HG03060 (cell line): ENCODE data around the gene ZFP1.
"Not testable (repeated sequence)": the region's sequence is repeated elsewhere in the genome, so short reads cannot be mapped to it uniquely, and the experiment has no call there.

Experiments
- ATAC-seq: cut with Tn5 transposase; IDR thresholded peaks from one replicate; pipeline ENCODE4 v1.9.1; 2021; ENCODE audit warnings: low read depth, moderate number of reproducible peaks; ENCODE audit not compliant: unreplicated experiment

ZFP1 gene

DNA sequence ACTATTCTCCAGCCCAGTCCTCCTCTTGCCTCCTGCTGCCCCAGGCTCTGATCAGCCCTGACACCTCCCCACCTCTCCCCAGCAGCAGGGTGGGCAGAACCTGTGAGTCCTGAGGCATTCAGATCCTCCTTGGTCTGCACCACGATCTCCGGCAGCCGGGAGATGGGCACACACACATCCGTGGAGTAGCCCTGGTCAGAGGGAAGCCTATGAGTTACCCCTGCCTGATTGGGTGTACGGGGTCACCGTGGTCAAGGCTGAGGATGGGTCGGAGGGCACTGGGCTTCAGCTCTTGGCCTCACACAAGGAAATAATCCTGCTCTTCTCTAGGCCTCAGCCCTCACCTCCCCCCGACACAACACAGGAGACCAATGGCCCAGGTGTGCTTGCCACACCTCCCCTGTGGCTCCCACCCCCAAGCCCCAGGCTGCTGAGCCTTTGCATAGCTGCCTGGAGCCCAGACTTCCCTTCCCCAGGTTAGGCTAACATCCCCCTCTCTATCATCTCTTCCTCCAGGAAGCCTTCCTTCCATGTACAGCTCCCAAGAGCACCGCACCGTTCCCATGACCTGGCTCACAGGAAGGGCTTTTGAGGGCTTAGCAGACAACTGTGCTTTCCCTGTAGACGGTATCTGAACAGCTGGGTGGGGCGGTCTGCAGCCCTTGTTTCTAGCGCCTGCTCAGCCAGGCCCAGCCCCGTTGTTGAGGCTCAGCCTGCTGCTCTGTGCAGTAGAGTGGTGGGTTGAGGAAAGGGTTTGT, 35.4 kb upstream of the ZFP1 start:
- no peak for ATAC-seq

DNA sequence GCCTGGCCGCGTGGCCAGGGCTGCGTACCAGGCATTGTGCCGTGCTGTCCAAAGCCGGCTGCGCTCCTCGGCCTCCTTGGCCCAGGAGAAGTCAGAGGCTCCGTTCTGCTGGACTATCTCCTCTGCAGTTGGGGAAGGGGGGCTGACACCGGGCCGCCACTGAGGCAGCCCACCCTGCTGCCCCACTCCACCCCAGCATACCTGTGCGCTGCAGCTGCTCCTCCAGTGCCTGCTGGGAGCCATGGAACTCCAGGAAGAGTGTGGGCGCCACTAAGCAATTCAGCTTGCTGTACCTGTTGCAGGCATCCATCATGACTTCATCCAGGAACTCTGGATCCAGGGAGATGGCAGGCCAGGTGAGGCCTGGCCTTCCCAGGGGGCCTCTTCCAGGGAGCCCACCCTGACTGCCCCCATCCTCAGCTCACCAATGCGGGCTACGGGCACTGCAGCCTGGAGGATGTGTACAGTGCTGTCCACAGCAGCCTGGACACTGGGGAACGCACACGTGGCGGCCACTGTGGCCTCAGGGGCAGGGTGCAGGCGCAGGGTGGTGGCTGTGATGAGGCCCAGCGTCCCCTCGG, 34.7 kb upstream of the ZFP1 start:
- no peak for ATAC-seq

DNA sequence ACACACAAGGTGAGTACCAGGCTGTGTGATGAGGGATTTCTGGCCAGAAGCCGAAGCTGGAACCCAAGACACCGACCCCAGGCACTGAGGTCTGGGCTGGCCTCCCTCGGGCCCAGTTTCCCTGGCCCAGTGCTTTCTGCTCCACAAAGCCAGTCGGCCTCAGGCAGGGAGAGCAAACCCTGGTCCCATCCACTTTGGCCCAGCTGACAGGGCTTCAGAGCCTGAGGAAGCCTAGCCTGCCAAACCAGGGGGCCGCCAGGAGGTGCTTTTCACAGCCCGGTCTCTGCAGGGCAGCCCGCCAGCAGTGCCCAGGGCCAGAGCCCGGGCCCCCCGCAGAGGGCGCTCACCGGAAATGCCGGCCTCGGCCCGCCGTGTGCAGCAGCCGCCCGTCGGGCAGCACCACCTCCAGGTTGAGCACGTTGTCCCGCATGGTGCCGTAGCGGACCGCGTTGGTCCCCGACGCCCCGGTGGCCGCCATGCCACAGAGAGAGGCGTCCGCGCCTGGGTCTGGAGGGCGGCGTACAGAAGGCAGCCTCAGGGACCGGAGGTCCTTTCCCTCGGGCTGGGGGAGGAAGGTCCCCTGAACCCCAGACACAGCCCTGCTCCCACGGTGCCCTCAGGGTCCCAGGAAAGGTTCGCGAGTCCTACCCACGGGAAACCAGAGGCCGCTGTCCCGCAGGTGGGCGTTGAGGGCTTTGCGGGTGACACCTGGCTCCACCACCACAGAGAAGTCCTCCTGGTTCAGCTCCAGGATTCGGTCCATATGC, 34.0 kb upstream of the ZFP1 start:
- no peak for ATAC-seq

DNA sequence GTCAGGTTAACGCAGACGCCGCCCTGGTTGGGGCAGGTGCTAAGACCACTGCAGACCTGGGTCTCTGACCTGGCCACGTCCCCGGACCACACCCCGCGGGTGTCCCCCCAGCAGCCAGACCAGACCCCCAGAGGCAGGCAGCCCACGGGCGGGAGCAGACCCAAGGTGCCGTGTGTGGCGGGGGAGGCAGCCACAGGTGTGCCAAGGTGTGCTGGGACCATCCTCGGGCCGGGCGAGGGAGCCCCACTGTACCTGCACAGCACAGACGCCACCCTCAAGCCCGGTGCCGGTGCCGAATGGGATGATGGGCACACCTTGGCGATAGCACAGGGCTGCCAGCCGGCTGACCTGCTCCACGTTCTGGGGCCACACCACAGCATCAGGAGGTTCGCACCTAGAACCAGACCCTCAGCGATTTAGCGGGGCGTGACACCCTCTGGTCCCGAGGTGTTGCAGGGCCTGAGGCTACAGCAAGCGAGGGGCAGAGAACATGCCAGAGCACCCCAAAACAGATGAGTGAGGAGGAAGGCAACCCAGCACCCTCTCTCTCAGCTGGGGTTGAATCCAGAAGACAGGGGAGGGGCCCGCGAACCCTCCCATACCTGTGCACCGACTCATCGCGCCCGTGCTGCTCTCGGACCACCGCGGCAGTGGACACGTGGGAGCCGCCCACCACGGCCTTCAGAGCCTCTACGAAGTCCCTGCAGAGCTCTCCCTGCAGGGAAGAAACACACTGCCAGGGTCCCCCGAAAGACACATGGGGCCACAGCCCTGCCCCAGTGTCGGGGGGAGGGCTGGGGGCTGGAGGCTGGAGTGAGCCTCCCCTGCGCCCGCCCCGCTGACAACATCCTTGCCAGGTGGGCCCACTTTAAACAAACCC, 33.1 kb upstream of the ZFP1 start:
- ATAC-seq, result no peak

DNA sequence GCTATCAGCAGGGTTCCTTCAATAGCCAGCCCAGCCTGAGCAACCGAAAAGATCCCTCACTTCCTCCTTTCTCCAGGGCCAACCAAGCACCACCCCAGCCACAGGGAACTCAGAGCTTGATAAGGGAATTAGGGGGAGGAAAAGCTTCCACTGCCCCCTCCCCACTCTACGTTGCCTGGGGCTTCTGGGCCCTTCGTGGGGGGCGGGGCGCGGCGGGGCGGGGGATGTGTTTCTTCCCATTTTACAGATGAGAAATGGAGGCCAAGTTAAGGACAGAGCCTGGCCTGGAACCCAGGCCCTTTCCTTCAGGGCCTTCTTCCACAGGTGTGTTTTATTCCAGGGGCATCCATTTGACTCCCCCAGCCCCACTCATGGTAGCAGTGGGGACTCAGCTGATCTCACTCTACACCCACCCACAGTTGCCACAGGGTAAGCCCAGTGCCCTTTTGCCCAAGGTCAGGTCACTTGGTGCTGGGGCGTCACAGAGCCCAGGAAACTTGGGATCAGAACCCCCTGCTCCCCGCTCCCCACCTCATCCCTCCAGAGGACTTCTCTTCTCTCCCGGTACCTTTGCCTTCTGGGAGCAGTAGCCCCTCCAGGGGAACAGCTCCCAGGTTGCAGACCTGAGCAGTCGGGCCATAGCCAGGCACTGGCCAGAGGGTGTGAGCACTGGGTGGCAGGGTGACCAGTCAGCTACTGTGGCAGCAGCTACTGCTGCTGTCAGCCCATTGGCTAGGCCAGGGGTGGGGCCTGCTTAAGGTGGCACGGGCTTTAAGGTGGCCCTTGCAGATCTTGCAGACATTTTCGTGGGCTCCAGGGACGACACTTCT, 32.0 kb upstream of the ZFP1 start, which contains the start of gene LDHD:
Gene LDHD (minus strand): TSS at position 700 of the 830 bp plus-strand sequence. CDS start 60 bp downstream, at position 640.
- ATAC-seq, result no peak

DNA sequence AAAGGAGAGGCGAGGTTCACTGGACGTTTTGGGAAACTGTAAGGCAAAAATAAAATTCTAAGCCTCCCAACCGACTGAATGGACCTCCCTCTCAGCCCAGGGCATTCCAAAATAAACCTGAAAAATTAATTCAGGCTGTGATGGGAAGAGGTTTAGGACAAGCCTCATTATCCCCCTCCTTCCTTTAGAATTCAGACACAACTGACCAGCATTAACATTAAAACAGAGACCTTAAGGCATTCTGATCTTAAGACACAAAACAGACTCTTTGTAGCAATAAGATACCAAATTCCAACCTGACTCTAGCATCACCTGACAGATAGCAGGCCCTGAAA, 31.4 kb upstream of the ZFP1 start:
- ATAC-seq, result no peak

DNA sequence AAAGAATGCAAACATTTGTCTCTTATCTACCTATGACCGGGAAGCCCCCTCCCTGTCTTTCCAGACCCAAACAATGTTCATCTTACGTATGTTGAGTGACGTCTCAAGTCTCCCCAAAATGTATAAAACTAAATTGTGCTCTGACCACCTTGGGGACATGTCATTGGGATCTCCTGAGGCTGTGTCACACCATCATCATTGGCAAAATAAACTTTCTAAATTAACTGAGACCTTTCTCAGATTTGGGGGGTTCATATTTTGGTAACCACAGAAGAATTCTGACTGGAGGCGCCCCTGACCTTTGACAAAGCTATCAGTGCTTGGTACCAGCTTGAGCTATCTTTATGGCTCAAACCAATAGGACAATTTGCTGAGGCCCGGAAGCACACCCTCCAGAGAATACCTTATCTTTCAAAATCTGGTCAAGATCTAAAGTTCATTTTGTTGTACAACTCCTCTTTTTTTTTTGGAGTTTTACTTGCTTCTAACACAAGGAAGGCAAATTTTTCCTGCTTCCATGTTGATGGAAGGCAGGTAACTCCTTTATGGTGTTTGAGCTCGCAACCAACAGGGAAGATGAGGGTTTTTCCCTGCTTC, 29.3 kb upstream of the ZFP1 start:
- ATAC-seq, result no peak

DNA sequence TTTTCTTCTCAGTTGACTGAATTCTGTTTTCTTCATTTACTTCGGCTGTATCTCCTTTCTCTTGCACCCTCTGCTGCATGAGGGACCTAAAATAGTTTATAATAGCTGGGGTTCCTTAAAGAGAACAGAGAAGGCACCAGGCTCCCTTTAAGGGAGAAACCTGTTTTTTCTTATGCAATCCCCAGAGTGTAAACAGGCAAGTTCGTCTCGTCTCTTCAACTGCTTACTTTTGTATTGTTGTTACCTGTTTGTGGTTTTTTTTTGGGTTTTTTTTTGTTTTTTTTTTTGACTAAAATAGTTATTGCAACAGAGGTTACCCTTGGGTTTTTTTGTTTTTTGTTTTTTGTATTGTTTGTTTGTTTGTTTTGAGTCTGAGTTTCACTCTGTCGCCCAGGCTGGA, 28.1 kb upstream of the ZFP1 start:
- ATAC-seq, result no peak

DNA sequence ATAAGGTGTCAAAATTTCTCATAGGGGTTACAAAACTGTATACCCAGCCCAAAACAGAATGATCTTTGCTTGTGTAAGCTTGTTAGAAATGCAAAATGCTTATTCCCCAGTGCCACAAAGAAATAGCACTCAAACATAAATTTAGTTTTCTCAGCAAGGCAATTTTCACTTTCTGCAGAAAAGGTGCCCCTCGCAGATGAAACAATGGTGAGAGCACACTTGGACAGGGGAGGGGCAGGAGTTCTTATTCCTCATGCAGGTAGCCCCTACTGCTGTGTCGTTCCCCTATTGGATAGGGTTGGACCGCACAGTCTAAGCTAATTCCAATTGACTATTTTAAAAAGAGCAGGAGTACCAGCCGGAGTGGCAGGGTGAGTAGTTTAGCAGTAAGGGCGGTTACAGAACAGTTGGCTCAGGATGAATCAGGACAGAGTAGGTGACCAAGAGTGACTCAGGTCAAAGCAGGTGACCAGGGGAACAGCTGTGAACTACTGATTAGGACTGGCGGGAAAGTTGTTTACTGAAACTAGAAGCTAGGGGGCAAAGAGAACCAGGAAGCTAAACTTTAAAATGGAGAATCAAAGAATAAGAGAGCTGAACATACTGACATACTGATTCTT, 26.3 kb upstream of the ZFP1 start:
- no peak for ATAC-seq

DNA sequence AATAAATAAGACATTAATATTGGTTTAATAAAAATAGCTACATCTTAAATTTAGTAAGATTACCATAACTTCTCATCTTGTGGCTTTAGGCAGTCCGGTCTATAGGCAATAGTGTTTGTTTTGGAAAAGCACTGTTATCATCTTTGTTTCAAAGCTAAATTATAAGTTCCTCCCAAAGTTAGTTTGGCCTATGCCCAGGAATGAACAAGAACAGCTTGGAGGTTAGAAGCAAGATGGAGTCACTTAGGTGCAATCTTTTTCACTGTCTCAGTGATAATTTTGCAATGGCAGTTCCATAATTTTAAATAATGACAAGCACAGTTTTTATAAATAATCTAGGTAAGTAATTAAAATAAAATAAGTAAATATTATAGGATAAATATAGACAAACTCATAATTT, 25.7 kb upstream of the ZFP1 start:
- ATAC-seq, result no peak

DNA sequence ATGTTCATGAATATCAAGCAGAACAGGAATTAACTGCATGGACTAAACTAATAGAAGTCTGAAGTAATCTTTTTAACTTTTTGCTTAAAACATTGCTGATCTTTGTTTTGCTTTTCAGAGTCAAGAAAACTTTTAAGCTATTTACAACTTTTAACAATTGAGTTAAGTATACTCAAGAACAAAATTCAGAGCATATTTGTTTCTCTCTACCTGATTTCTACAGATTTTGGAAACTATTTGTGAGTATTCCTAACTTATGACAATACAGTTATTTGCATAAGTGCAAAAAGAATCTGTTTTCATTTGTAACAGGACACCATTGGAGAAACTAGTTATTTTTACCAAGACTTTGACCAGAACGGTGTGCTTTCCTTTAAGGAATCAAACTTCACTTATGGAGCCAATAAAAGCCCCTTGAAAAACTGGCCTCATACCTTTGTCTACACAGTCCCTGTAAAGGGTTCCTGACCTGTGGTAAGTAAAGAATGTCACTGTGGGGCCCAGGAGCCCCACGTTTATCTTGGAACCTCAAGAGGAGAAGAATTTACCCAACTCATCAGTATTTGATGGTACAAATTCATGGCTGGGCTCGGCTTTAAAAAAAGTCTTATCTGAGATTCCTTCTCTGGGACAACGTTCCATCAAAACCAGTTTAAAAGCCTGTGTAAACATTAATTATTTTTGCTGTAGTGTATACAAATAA, 20.5 kb upstream of the ZFP1 start:
- no peak for ATAC-seq

DNA sequence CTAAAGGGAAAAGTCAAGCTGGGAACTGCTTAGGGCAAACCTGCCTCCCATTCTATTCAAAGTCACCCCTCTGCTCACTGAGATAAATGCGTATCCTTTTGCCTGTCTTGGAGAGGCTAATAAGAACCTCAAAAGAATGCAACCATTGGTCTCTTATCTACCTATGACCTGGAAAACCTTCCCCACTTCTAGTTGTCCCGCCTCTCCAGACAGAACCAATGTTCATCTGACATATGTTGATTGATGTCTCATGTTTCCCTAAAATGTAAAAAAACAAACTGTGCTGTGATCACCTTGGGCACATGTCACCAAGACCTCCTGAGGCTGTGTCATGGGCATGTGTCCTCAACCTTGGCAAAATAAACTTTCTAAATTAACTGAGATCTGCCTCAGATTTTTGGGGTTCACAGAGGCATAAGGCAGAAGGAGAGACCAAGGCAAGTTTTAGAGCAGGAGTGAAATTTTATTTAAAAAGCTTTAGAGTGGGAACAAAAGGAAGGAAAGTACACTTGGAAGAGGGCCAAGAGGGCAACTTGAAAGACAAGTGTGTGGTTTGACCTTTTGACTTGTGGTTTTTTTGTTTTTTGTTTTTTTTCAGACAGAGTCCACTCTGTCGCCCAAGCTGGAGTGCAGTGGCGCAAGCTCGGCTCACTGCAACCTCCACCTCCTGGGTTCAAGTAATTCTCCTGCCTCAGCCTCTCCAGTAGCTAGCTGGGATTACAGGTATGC, 18.7 kb upstream of the ZFP1 start:
- ATAC-seq, result not testable (repeated sequence)

DNA sequence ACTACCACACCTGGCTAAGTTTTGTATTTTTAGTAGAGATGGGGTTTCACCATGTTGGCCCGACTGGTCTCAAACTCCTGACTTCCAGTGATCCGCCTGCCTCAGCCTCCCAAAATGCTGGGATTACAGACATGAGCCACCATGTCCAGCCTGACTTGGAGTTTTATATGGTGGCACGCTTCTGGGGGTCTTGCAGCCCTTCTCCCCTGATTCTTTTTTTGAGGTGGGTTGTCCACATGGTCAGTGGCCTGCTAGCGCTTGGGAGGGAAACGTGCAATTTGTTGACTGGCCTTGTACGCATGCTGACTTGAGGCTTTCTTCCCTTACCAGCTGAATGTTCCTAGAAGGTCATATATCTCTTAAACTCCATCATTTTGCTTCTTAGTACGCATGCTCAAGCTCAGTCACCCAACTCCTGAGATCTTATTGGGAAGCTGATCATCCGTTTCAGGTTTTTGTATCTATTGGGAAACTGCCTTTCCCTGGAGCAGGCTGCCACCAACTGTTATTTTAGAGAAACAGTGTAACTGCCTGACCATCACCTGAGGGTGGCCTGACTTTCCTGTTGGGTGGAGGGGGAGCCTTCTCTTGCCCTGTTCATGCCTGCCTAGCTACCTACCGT, 18.1 kb upstream of the ZFP1 start:
- ATAC-seq, result no peak

DNA sequence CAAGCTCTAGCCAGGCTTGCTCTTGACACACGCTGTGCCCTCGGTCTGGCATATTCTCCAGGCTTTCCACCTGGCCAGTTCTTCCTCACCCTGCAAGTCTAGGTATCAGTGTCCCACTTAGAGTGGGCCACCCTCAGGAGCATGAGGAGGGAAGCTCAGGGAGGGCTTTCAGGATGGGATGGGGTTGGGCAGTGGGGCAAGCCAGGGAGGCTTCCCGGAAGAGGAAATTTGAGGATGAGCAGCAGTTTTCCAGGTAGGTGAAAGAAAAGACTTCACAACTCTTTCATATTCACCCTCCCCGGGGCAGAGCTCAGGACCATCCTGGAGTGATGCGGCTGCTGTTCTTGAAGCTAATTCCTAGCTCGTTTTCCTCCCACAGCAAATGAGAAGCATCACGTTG, 17.2 kb upstream of the ZFP1 start:
- no peak for ATAC-seq

DNA sequence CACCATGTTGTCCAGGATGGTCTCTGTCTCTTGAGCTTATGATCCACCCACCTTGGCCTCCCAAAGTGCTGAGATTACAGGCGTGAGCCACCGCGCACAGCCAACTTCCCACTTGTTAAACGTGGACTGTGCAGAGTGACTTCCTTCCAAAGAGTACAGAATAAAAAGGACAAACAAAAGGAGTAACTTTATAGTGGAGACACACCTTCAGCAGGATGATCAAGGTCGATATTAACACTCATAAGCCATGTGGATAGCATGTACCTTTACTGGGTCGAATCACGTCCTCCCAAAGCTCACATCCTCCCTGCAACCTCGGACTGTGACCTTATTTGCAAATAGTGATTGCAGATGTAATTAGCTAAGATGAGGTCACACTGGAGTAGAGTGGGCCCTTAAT, 10.1 kb upstream of the ZFP1 start:
- no peak for ATAC-seq

DNA sequence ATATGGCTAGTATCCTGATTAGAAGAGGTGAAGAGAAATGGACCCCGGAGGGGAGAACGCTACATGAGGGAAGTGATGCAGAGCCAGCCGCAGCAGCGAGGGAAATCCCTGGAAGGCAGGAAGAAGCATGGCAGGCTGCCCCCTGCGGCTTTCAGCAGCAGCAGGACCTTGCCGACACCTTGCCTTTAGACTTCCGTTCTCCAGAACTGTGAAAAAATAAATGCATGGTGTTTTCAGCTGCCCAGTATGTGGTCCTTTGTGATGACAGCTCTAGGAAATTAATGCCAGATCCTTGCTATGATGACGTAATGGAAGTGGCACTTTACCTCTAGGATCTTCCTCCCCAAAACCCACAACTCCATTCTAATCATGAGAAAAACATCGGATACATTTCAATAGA, 9.7 kb upstream of the ZFP1 start:
- ATAC-seq, result no peak

DNA sequence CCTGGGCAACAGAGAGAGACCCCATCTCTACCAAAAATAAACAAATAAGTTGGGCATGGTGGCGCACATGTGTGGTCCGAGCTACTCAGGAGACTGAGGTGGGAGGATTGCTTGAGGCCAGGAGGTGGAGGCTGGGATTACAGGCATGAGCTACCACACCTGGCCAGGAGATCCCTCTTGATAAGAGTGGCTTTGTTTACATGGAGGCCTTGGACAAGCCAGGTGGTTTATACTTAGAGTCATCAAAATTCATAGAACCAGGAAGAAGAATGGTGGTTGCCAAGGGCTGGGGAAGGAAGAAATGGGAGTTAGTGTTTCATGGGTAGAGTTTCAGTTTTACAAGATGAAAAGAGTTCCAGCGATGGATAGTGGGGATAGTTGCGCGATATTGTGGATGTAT, 8.8 kb upstream of the ZFP1 start:
- ATAC-seq, result no peak
